D721Med (cell line): ENCODE results near the gene THAP7.

Experiments used
- DNase-seq: peaks from one replicate; pipeline ENCODE4 v3.0.0; 2011; ENCODE audit warnings: low spot score; ENCODE audit not compliant: insufficient read length
- FAIRE-seq: peaks from 2 replicates; lab custom pipeline; 2011; peaks lifted over from hg19 to GRCh38; lab: Jason Lieb, UNC
- TF ChIP-seq, protein P1 (sequence below): IDR thresholded peaks from 2 replicates; pipeline ENCODE4 v1.5.1; 2012; ENCODE audit warnings: mild to moderate bottlenecking, control low read depth; ENCODE audit not compliant: insufficient read depth; ENCODE audit errors: missing control alignments

Gene THAP7

GRCh38 chr22:20965104-20965887, 36.6 kb downstream of the THAP7 start:
- TF ChIP-seq, protein P1, sequence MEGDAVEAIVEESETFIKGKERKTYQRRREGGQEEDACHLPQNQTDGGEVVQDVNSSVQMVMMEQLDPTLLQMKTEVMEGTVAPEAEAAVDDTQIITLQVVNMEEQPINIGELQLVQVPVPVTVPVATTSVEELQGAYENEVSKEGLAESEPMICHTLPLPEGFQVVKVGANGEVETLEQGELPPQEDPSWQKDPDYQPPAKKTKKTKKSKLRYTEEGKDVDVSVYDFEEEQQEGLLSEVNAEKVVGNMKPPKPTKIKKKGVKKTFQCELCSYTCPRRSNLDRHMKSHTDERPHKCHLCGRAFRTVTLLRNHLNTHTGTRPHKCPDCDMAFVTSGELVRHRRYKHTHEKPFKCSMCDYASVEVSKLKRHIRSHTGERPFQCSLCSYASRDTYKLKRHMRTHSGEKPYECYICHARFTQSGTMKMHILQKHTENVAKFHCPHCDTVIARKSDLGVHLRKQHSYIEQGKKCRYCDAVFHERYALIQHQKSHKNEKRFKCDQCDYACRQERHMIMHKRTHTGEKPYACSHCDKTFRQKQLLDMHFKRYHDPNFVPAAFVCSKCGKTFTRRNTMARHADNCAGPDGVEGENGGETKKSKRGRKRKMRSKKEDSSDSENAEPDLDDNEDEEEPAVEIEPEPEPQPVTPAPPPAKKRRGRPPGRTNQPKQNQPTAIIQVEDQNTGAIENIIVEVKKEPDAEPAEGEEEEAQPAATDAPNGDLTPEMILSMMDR, result no peak
- FAIRE-seq (no peak), DNase-seq (no peak)

DNA sequence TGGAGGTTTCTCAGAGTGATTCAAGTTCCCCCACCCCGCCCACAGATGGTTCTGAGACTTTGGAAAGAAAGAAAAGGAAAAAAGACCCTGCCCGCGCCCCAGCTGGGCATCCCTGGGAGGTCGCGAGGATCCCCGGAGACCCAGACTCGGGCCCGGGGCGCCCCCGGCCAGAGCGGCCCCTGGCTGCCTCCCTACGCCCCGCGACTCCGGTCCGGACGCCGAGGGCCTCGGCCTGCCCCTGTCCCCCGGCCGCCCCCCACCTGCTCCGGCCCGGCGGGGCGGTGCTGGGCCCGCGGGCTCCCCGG, 37.2 kb downstream of the THAP7 start:
- TF ChIP-seq, protein P1, result no peak
- DNase-seq (no peak), FAIRE-seq (no peak)

- FAIRE-seq (no peak), DNase-seq (no peak)
- TF ChIP-seq, protein P1, result no peak
Observed at GRCh38 chr22:20964090-20964798, 37.7 kb downstream of the THAP7 start.

DNA sequence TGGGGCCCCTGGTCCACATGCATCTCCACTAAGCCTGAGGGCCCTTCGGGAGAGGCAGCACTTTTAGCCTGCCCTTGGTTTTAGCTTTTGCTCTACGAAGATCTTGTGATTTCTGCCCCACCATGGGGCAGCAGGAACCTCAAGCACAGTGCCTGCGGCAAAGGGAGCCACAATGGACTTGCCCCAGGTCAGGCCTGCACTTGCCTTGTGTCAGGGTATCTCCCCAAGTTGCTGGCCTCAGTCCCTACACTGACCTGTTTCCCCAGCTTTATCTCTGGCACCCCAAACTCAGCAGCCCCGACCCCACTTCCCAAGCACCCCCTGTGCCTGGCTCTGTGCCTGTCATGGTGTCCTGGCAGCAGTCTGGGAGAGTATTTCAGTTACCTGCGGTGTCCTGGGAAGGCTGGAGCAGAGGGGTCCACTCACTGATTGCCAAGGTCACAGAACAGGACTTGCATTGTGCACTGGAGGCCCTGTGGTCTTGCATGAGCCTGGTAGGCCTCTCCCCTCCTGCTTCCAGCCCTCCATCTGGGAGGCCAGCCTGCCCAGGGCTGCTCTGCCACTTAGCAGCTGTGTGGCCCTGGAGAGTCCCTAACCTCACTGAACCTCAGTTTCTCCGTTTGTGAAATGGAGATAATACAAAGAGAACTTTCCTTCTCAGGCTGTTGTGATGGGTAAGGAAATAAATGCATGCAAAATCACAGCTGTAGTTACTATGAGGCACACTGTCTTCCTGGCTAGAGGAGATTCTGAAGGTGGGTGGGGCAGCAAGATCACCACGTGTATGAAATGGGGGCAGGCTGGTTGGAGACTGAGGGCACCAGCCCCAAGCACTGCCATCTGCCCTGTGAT, 38.5 kb downstream of the THAP7 start:
- FAIRE-seq (no peak), DNase-seq (no peak)
- TF ChIP-seq, protein P1, result no peak

- TF ChIP-seq, protein P1, result no peak
- no peak for FAIRE-seq
- no peak for DNase-seq
Observed at GRCh38 chr22:20962491-20962945, 39.4 kb downstream of the THAP7 start.

- no peak for FAIRE-seq
- no peak for DNase-seq
- TF ChIP-seq, protein P1, result no peak
Observed at GRCh38 chr22:20960609-20961008, 41.3 kb downstream of the THAP7 start.
